H1 (cell line): Measurements from ENCODE around the gene ZMAT5. TPM values are rescaled to one million over a fixed set of nuclear protein-coding genes. Genes with fewer than 3 reads are reported as not detected.

Experiments used
- CTCF ChIA-PET: fragments of 300-600 bp; sonication (Branson Sonifier 250); formaldehyde crosslinking; loops from one replicate; lab custom pipeline; 2021; ENCODE audit not compliant: partially characterized antibody; lab: Charles Lee
- POLR2A ChIA-PET: fragments of 300-600 bp; sonication (Branson Sonifier 250); formaldehyde crosslinking; loops from one replicate; lab custom pipeline; 2021; ENCODE audit warnings: inconsistent platforms; ENCODE audit not compliant: partially characterized antibody; lab: Charles Lee
- DNase-seq, 2 experiments: peaks; one replicate each; pipeline versions ENCODE4 v3.0.0 to v3.0.0-alpha.2; 2010 to 2022; ENCODE audit warnings: low spot score in 2 of 2, low read depth in 1 of 2, mixed read lengths in 1 of 2
- FAIRE-seq: peaks from 2 replicates; lab custom pipeline; 2011; peaks lifted over from hg19 to GRCh38; lab: Jason Lieb, UNC
- H2AFZ ChIP-seq: 2 replicates; pipeline ENCODE4 v1.8.1; 2012; ENCODE audit warnings: low read length, inconsistent platforms
- H2AK5ac ChIP-seq: 2 replicates; pipeline ENCODE4 v1.6.1; 2013; ENCODE audit warnings: low read depth, low read length
- H2BK120ac ChIP-seq: replicated peaks from 2 replicates; pipeline ENCODE3; 2013; ENCODE audit warnings: low read depth, low read length, inconsistent platforms
- H2BK12ac ChIP-seq: 2 replicates; pipeline ENCODE4 v1.6.1; 2013; ENCODE audit warnings: low read depth, low read length
- H2BK15ac ChIP-seq: 2 replicates; pipeline ENCODE4 v1.6.1; 2013; ENCODE audit warnings: low read length
- H2BK20ac ChIP-seq: 2 replicates; pipeline ENCODE4 v1.6.1; 2013; ENCODE audit warnings: low read length
- H2BK5ac ChIP-seq: 2 replicates; pipeline ENCODE4 v1.6.1; 2013; ENCODE audit warnings: low read depth, low read length
- H3K14ac ChIP-seq: 2 replicates; pipeline ENCODE4 v1.6.1; 2013; ENCODE audit warnings: inconsistent platforms; ENCODE audit not compliant: insufficient read length
- H3K18ac ChIP-seq: 2 replicates; pipeline ENCODE4 v1.6.1; 2013; ENCODE audit warnings: low read length; ENCODE audit errors: extremely low read depth
- H3K23ac ChIP-seq: 2 replicates; pipeline ENCODE4 v1.6.1; 2013; ENCODE audit warnings: inconsistent platforms; ENCODE audit not compliant: insufficient read length
- H3K23me2 ChIP-seq: 2 replicates; pipeline ENCODE4 v1.6.1; 2013; ENCODE audit warnings: low read depth, low read length
- H3K27ac ChIP-seq: 2 replicates; pipeline ENCODE4 v1.6.1; 2011; ENCODE audit warnings: low read depth, low read length, inconsistent platforms
- H3K27me3 ChIP-seq, 4 experiments: replicated peaks in 1 of 4; 1 replicate in 1 of 4; 2 replicates in 3 of 4; pipeline versions ENCODE4 v1.6.1 to v1.8.1; 2011 to 2013; ENCODE audit warnings: low read length in 3 of 4, mild to moderate bottlenecking in 3 of 4, inconsistent platforms in 2 of 4, mixed read lengths in 2 of 4, moderate library complexity in 1 of 4; ENCODE audit not compliant: control insufficient read depth in 3 of 4, insufficient read depth in 3 of 4; ENCODE audit errors: extremely low read depth in 1 of 4
- H3K36me3 ChIP-seq, 4 experiments: 2 replicates each; pipeline versions ENCODE4 v1.6.1 to v1.8.1; 2011 to 2013; ENCODE audit warnings: mild to moderate bottlenecking in 4 of 4, low read length in 3 of 4, moderate library complexity in 2 of 4, control low read depth in 1 of 4, inconsistent platforms in 1 of 4; ENCODE audit not compliant: insufficient read depth in 4 of 4, control insufficient read depth in 2 of 4
- H3K4ac ChIP-seq: replicated peaks from 2 replicates; pipeline ENCODE3; 2013; ENCODE audit warnings: low read length, low read depth, mixed read lengths, inconsistent platforms; ENCODE audit not compliant: insufficient read length
- H3K4me1 ChIP-seq, 4 experiments: replicated peaks in 1 of 4; 1 replicate in 1 of 4; 2 replicates in 3 of 4; pipeline versions ENCODE4 v1.6.1 to v1.8.1; 2011 to 2013; ENCODE audit warnings: low read length in 3 of 4, inconsistent platforms in 2 of 4, mixed read lengths in 1 of 4; ENCODE audit not compliant: insufficient read depth in 4 of 4, control insufficient read depth in 3 of 4
- H3K4me2 ChIP-seq, 2 experiments: 2 replicates each; pipeline versions ENCODE4 v1.6.1 to v1.8.1; 2011 to 2013; ENCODE audit warnings: low read depth in 2 of 2, low read length in 2 of 2, control low read depth in 1 of 2, inconsistent platforms in 1 of 2, mild to moderate bottlenecking in 1 of 2; ENCODE audit not compliant: insufficient read depth in 1 of 2
- H3K4me3 ChIP-seq, 4 experiments: fragments of 200-600, 300-600 bp in 1 of 4; sonication (generic), shearing (Covaris generic), sonication (Bioruptor Twin) in 1 of 4; 2 replicates each; pipeline versions ENCODE4 v1.5.1 to v1.8.1; 2011 to 2016; ENCODE audit warnings: low read length in 4 of 4, low read depth in 3 of 4, control low read depth in 2 of 4, inconsistent platforms in 2 of 4, mild to moderate bottlenecking in 2 of 4, mixed read lengths in 1 of 4, moderate library complexity in 1 of 4; ENCODE audit not compliant: insufficient read depth in 2 of 4; ENCODE audit errors: extremely low read depth in 1 of 4
- H3K56ac ChIP-seq: replicated peaks from 2 replicates; pipeline ENCODE3; 2013; ENCODE audit warnings: low read depth, mild to moderate bottlenecking, mixed read lengths, low read length, inconsistent platforms; ENCODE audit not compliant: insufficient read length
- H3K79me1 ChIP-seq: 2 replicates; pipeline ENCODE4 v1.6.1; 2013; ENCODE audit warnings: low read depth, low read length, control low read depth
- H3K79me2 ChIP-seq, 2 experiments: 2 replicates each; pipeline versions ENCODE4 v1.6.1 to v1.8.1; 2012 to 2013; ENCODE audit warnings: low read length in 2 of 2, mild to moderate bottlenecking in 2 of 2, inconsistent platforms in 1 of 2; ENCODE audit not compliant: insufficient read depth in 2 of 2, control insufficient read depth in 1 of 2
- H3K9ac ChIP-seq, 4 experiments: replicated peaks in 1 of 4; 1 replicate in 1 of 4; 2 replicates in 3 of 4; pipeline versions ENCODE4 v1.6.1 to v1.8.1; 2011 to 2013; ENCODE audit warnings: low read depth in 3 of 4, low read length in 3 of 4, control low read depth in 2 of 4, mild to moderate bottlenecking in 2 of 4, moderate library complexity in 2 of 4, inconsistent platforms in 1 of 4; ENCODE audit errors: extremely low read depth in 1 of 4
- H3K9me3 ChIP-seq, 2 experiments: 2 replicates each; pipeline versions ENCODE4 v1.6.1 to v1.8.1; 2012 to 2013; ENCODE audit warnings: mild to moderate bottlenecking in 2 of 2, moderate library complexity in 2 of 2, control low read depth in 1 of 2, inconsistent platforms in 1 of 2, low read depth in 1 of 2, low read length in 1 of 2, mixed read lengths in 1 of 2; ENCODE audit not compliant: insufficient read depth in 2 of 2
- H4K20me1 ChIP-seq, 2 experiments: replicated peaks in 1 of 2; 2 replicates each; pipeline versions ENCODE3 to v1.8.1; 2011 to 2013; ENCODE audit warnings: inconsistent platforms in 2 of 2, low read length in 2 of 2, mild to moderate bottlenecking in 1 of 2; ENCODE audit not compliant: insufficient read depth in 2 of 2, control insufficient read depth in 1 of 2
- H4K5ac ChIP-seq: 2 replicates; pipeline ENCODE4 v1.6.1; 2013; ENCODE audit warnings: low read length, low read depth, mixed read lengths, inconsistent platforms; ENCODE audit not compliant: insufficient read length
- H4K8ac ChIP-seq: 2 replicates; pipeline ENCODE4 v1.8.0; 2013; ENCODE audit warnings: mild to moderate bottlenecking, moderate library complexity, low read length, inconsistent platforms; ENCODE audit not compliant: insufficient read depth; ENCODE audit errors: extremely low read depth
- H4K91ac ChIP-seq: replicated peaks from 2 replicates; pipeline ENCODE3; 2013; ENCODE audit warnings: low read length, mixed read lengths, inconsistent platforms; ENCODE audit not compliant: insufficient read length
- ASH2L ChIP-seq: fragments of 200-600, 300-600 bp; sonication (generic); IDR thresholded peaks from one replicate; pipeline ENCODE4 v1.7.1; 2017; ENCODE audit warnings: low read length
- CHD2 ChIP-seq: IDR thresholded peaks from 2 replicates; pipeline ENCODE4 v1.6.1; 2012; ENCODE audit warnings: low read length, improper control_type of control experiment
- CREB1 ChIP-seq: IDR thresholded peaks from 2 replicates; pipeline ENCODE4 v1.6.1; 2012; ENCODE audit warnings: inconsistent platforms
- GTF2F1 ChIP-seq: IDR thresholded peaks from 2 replicates; pipeline ENCODE4 v1.6.1; 2012; ENCODE audit warnings: low read depth, low read length, improper control_type of control experiment, borderline replicate concordance
- KDM4A ChIP-seq: IDR thresholded peaks from one replicate; pipeline ENCODE4 v1.7.1; 2012; ENCODE audit warnings: low read depth, mild to moderate bottlenecking, moderate library complexity, low read length, inconsistent platforms; ENCODE audit not compliant: severe bottlenecking
- RAD21 ChIP-seq, 2 experiments: IDR thresholded peaks in 1 of 2; conservative IDR thresholded peaks in 1 of 2; 2 replicates each; pipeline ENCODE4 v1.6.1; 2011; ENCODE audit warnings: low read depth in 2 of 2, low read length in 2 of 2, improper control_type of control experiment in 1 of 2, inconsistent platforms in 1 of 2, mild to moderate bottlenecking in 1 of 2, moderate library complexity in 1 of 2
- SP1 ChIP-seq: IDR thresholded peaks from 2 replicates; pipeline ENCODE4 v1.6.1; 2011; ENCODE audit warnings: low read depth, low read length
- SUZ12 ChIP-seq: fragments of 200-600 bp; sonication (generic); IDR thresholded peaks from 2 replicates; pipeline ENCODE4 v1.6.1; 2012; ENCODE audit warnings: mild to moderate bottlenecking, inconsistent platforms, low read length, moderate library complexity, mixed read lengths
- WGBS, 2 experiments: shearing (Covaris generic) in 1 of 2; methylation state at CpG; one replicate each; pipeline versions ENCODE4 v1.1.6 to v1.1.7; 2013 to 2015; ENCODE audit warnings: low lambda C conversion rate in 2 of 2, mixed read lengths in 2 of 2, inconsistent platforms in 1 of 2, low coverage in 1 of 2, missing lambda C conversion rate in 1 of 2; ENCODE audit not compliant: insufficient replicate concordance in 2 of 2, insufficient coverage in 1 of 2, insufficient read length in 1 of 2; ENCODE audit errors: extremely low coverage in 1 of 2, missing lambda C conversion rate in 1 of 2; 5-methylcytosine and 5-hydroxymethylcytosine counted together
- long read RNA-seq, 2 experiments: library from RNA in 1 of 2; library from capped mRNA in 1 of 2; stranded (forward); transcript quantifications; one replicate each; pipeline ENCODE4 v2.0.0, GENCODE V29; 2021; ENCODE audit warnings: inconsistent platforms in 1 of 2
- polyA minus RNA-seq, 3 experiments: library from RNA; depleted of rRNA, polyadenylated mRNA; stranded (reverse); fragments of >200 nt; gene quantifications; 1 replicate in 2 of 3; 2 replicates in 1 of 3; pipeline ENCODE4 v1.2.3, GENCODE V29; 2011
- polyA plus RNA-seq, 7 experiments: library from polyadenylated mRNA; depleted of rRNA in 3 of 7; stranded (reverse) in 5 of 7; unstranded in 2 of 7; fragments of >200 nt in 5 of 7; fragments of 200-250 nt in 2 of 7; gene quantifications; 1 replicate in 5 of 7; 2 replicates in 1 of 7; 4 replicates in 1 of 7; pipeline versions ENCODE4 v1.2.1 to v1.2.3, GENCODE V29; 2011 to 2013; ENCODE audit warnings: missing spikeins in 2 of 7, mixed read lengths in 2 of 7
- total RNA-seq: library from RNA; stranded (reverse); fragmentation: NEBNext Ultra II Directional; extraction: Animal tissue kit (Norgen Biotek cat#: 25700); gene quantifications from 2 replicates; pipeline ENCODE4 v1.2.1, GENCODE V29; 2021

The ZMAT5 gene, protein sequence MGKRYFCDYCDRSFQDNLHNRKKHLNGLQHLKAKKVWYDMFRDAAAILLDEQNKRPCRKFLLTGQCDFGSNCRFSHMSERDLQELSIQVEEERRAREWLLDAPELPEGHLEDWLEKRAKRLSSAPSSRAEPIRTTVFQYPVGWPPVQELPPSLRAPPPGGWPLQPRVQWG
- 13.8 and 14.0 TPM in 2 replicates for total RNA-seq
- polyA plus RNA-seq (2011; rRNA removed): 35.6 and 38.3 TPM in 2 replicates
- 26.0 TPM for polyA plus RNA-seq (2011; cell fraction: cytosol; rRNA removed)
- polyA plus RNA-seq (2011; cell fraction: nucleus; rRNA removed): 22.7 TPM
- 8.0 to 18.7 TPM (median 17.5 TPM) in 4 replicates for polyA plus RNA-seq (2012, experiment 1 of 2)
- 28.9 TPM for polyA plus RNA-seq (2012, experiment 2 of 2)
- polyA plus RNA-seq (2013, experiment 1 of 2): 14.2 TPM
- polyA plus RNA-seq (2013, experiment 2 of 2): 13.4 TPM
- 5.7 and 8.4 TPM in 2 replicates for polyA minus RNA-seq (2011; rRNA and poly(A)+ RNA removed)
- 3.3 TPM for polyA minus RNA-seq (2011; cell fraction: cytosol; rRNA and poly(A)+ RNA removed)
- 6.4 TPM for polyA minus RNA-seq (2011; cell fraction: nucleus; rRNA and poly(A)+ RNA removed)
- long read RNA-seq, experiment 1, partial matches to known transcripts: 4 of 15 reads
- long read RNA-seq, experiment 1, other reads (novel, unspliced or antisense): 7 of 15 reads
- long read RNA-seq, experiment 2, transcript ZMAT5-201 (6 exons, 899 nt): major isoform, 10 of 40 reads
- long read RNA-seq, experiment 2, partial matches to known transcripts: 1 of 40 reads
- long read RNA-seq, experiment 2, other reads (novel, unspliced or antisense): 27 of 40 reads

DNA sequence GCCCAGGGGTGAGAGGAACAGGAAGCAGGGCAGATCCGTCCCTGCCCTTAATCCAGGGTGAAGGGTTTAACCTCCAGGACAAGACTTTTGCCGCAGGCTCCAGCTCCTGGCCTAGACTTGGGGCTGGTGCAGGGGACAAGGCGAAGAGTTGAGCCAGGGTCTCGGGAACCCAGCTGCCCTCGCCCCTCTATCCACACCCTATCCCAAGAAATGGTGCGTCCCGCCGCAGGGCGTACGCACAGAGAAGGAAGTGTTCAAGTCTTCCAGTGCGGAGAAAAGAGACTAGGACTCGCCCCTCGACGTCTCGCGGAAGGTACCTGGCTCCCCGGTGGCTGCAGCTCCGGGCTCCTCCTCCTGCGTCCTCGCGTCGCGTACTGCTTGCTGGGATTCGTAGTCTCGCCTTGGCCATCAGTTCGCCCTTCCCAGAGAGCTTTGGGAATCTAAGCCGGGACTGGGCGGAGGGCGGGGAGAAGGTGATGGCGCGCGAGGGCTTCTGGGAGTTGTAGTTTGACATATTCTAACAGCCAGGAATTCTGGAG, at the start of gene ZMAT5:
Gene ZMAT5 (minus strand): TSS at position 376 of the 539 bp plus-strand sequence. CDS start 18,463 bp downstream, outside the sequence.
- Histone ChIP-seq H2BK5ac (peak within 1 kb of the TSS; percentile 95), H3K79me2 (peaks cover 4 to 13% of the 10 kb centered on the region in 2 experiments; a peak in 2 of 4 replicates), H2AK5ac (no peak within 1 kb of the TSS), H2AFZ (peak within 1 kb of the TSS; percentile 99), H3K79me1 (peaks cover 5% of the 10 kb centered on the region), H3K23ac (no peak within 1 kb of the TSS), H3K36me3 (peaks cover 3 to 13% (median 6%) of the 10 kb centered on the region in 4 experiments; a peak in 6 of 8 replicates), H3K14ac (no peak within 1 kb of the TSS), H3K4me3 (peak within 1 kb of the TSS; percentile 78 to 99 (median 92)), H4K8ac (peak within 1 kb of the TSS; percentile 97; the same call in 1 of the 2 replicates), H3K4me1 (peaks cover 3 to 5% (median 4%) of the 10 kb centered on the region in 4 experiments; a peak in 6 of 7 replicates), H3K9ac (peak within 1 kb of the TSS; percentile 76 to 98 (median 94)), H3K27ac (peak within 1 kb of the TSS; percentile 91), H3K18ac (peak within 1 kb of the TSS; percentile 65), H3K23me2 (peaks cover 3% of the 10 kb centered on the region; the same call in 1 of the 2 replicates), H3K4me2 (peak within 1 kb of the TSS; percentile 77 to 90), H4K91ac (peak within 1 kb of the TSS; percentile 62), H4K5ac (peak within 1 kb of the TSS; percentile 97), H3K56ac (peak within 1 kb of the TSS; percentile 21), H2BK120ac (no peak within 1 kb of the TSS), H3K4ac (peak within 1 kb of the TSS; percentile 33), H2BK20ac (no peak within 1 kb of the TSS), H3K9me3 (no peaks in the 10 kb centered on the region), H4K20me1 (peaks cover 0 to 3% of the 10 kb centered on the region in 2 experiments), H2BK15ac (peak within 1 kb of the TSS; percentile 67; the same call in 1 of the 2 replicates), H3K27me3 (no peaks in the 10 kb centered on the region), H2BK12ac (peak within 1 kb of the TSS; percentile 51; the same call in 1 of the 2 replicates)
- WGBS, 2 experiments: 3% methylated on average over 32 of the region's 32 CpGs; no CpG with 5 or more reads in 1 of the 2 experiments
- CTCF ChIA-PET: interaction anchor here (1.0 to 2.9 kb wide), 4 partner anchors 8 to 239 kb away, joined by 3 to 12 read pairs (median 6); no protein-coding TSS in a partner anchor
- POLR2A ChIA-PET: interaction anchor here (0.6 to 1.5 kb wide), 9 partner anchors 9 to 228 kb away, joined by 3 to 6 read pairs (median 3); no protein-coding TSS in a partner anchor
- DNase-seq (peak; percentile 91 to 92), FAIRE-seq (peak; percentile 92)
- no peak for TF ChIP-seq SUZ12
- TF ChIP-seq CREB1: peak; percentile 80
- peak; percentile 74 for TF ChIP-seq CHD2
- peak; percentile 47 for TF ChIP-seq KDM4A
- peak; percentile 6 for TF ChIP-seq ASH2L
- 0 out of 2 replicates have a peak, but pooled peaks have one; percentile 68 for TF ChIP-seq GTF2F1
- 0 out of 4 replicates have a peak, but pooled peaks of 1 of the 2 experiments have one; percentile 11 for TF ChIP-seq RAD21 (IDR thresholded peaks at IDR 0.05 in 1 of 2, conservative IDR thresholded peaks at IDR 0.05 in 1 of 2; ENCODE audit: low read depth in 2 of 2, low read length in 2 of 2)
- 0 out of 2 replicates have a peak, but pooled peaks have one; percentile 22 for TF ChIP-seq SP1
